Hepatocyte (in vitro differentiated cells): ENCODE results near the gene CLTRN.

Experiments used
- CTCF ChIP-seq: fragments of 200-600 bp; sonication (generic); IDR thresholded peaks from 2 replicates; pipeline ENCODE4 v1.5.1; 2016; ENCODE audit warnings: antibody characterized with exemption, mild to moderate bottlenecking; ENCODE audit not compliant: poor library complexity
- EZH2 ChIP-seq: fragments of 200-600 bp; sonication (generic); IDR thresholded peaks from 2 replicates; pipeline ENCODE4 v1.6.1; 2016; ENCODE audit warnings: antibody characterized with exemption, mild to moderate bottlenecking, borderline replicate concordance
- EZH2phosphoT487 ChIP-seq: fragments of 200-600 bp; sonication (generic); IDR thresholded peaks from one replicate; pipeline ENCODE4 v1.6.1; 2018; ENCODE audit warnings: antibody characterized with exemption, mild to moderate bottlenecking, low read depth, moderate library complexity; ENCODE audit not compliant: unreplicated experiment, severe bottlenecking

GRCh38 chrX:15680401-15680800, 15.8 kb upstream of the CLTRN start:
- TF ChIP-seq CTCF: no peak
- TF ChIP-seq EZH2: no peak
- TF ChIP-seq EZH2phosphoT487: no peak
